Stimulated activated CD4-positive, alpha-beta T cell treated with anti-CD3 and anti-CD28 coated beads, Interleukin-12 subunit alpha, Interleukin-12 subunit beta, amount 100 ng/mL, for 4 hours (primary cell): ENCODE measurements around the gene SETD4.

ENCODE experiments used
- DNase-seq: peaks from one replicate; pipeline ENCODE4 v3.0.0-alpha.2; 2020

Gene SETD4

GRCh38 chr21:36044056-36044455, 16.3 kb downstream of the SETD4 start:
- DNase-seq, result no peak

DNA sequence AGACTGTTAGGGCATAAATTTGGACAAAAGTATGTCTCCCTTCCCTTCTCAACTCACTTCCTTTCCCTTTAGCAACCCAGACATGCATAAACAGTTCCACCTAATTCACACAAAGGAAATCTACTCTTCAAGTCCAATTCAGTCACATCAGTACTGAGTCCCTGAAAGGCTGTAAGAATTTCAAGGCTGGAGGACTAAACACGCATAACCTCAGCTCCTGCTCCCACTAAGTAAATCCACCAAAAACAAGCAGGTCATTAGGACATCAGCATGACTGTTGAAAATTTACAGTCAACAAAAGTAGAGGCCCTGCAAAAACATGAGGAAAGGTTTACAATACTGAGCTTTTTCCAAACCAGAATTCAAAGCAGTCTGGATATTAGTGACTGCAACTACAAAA, 18.4 kb downstream of the SETD4 start:
- no peak for DNase-seq

GRCh38 chr21:36040389-36040788, 19.9 kb downstream of the SETD4 start:
- DNase-seq, result no peak

- no peak for DNase-seq
Observed at GRCh38 chr21:36039861-36040260, 20.5 kb downstream of the SETD4 start.

- DNase-seq, result no peak
Observed at GRCh38 chr21:36038701-36039497, 21.4 kb downstream of the SETD4 start.

- no peak for DNase-seq
Observed at GRCh38 chr21:36035381-36035791, 24.9 kb downstream of the SETD4 start.

GRCh38 chr21:36034211-36034913, 26.0 kb downstream of the SETD4 start:
- DNase-seq, result no peak

DNA sequence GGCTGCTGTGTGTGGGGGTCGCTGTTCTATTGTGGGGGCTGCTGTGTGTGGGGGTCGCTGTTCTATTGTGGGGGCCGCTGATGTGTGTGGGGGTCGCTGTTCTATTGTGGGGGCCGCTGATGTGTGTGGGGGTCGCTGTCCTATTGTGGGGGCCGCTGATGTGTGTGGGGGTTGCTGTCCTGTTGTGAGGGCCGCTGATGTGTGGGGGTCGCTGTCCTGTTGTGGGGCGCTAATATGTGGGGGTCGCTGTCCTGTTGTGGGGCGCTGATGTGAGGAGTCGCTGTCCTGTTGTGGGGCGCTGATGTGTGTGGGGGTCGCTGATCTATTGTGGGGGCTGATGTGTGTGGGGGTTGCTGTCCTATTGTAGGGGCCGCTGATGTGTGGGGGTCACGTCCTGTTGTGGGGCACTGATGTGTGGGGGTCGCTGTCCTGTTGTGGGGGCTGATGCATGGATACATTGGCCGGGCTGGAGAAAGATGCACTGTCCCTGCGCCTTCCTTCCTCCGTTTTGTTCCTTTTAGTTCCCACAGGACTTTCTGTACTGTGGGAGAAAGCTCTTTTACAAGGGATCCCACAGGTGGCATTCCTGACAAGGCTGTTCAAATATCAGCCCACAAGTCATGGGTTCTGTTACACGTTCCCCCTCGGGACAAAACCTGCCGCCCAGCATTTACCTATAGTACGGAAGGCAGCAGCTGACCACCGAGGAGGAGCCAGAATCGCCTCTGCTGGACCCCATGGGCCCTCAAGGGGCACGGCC, 27.5 kb downstream of the SETD4 start:
- DNase-seq, result no peak

DNA sequence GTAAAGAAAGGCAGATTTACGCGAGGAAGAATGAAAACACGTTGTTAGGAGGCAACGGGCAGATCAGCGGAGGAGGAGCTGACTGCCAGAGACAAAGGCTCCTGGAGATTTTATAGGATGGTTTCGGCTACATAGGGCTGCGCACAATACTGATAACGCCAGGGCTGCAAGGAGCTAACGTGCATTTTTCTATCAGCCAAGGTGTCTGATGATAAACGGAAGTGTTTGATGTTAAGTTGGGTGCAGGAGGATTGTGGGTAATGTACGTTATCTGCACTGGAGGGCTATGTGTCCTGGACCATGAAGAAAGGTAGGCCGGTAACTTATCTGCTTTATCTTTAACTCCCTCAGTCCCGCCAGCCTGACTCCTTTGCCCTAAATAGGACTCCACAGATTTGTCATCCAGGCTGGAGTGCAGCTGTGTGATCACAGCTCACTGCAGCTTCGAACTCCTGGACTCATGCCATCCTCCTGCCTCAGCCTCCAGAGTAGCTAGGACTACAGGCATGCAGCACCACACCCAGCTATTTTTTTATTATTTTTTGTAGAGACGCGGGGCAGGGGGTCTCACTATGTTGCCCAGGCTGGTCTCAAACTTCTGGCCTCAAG, 29.6 kb downstream of the SETD4 start:
- no peak for DNase-seq

- DNase-seq, result no peak
Observed at GRCh38 chr21:36029309-36029708, 31.0 kb downstream of the SETD4 start.

GRCh38 chr21:36028127-36029069, 31.9 kb downstream of the SETD4 start:
- peak; percentile 49 for DNase-seq

GRCh38 chr21:36027347-36027746, 33.0 kb downstream of the SETD4 start:
- DNase-seq, result no peak

DNA sequence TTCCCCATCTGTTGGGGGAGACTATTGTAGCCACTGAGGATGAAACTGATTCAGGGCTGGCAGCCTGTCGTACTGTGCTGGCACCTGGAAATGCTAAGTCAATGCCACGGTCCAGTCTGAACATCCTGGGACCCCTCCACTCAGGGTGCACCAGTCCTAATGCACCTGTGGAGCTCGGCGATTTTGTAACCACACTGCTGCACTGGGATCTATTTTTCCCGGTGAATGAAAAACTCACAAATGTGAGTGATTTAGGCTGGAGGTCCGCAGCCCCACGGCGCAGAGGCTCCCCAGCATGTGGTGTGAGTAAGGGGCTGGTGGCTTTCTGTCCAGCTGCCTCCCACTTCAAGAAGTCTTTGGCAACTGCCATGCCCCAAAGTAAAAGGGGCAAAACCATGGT, 35.5 kb downstream of the SETD4 start:
- no peak for DNase-seq

- no peak for DNase-seq
Observed at GRCh38 chr21:36023092-36023480, 37.2 kb downstream of the SETD4 start.

DNA sequence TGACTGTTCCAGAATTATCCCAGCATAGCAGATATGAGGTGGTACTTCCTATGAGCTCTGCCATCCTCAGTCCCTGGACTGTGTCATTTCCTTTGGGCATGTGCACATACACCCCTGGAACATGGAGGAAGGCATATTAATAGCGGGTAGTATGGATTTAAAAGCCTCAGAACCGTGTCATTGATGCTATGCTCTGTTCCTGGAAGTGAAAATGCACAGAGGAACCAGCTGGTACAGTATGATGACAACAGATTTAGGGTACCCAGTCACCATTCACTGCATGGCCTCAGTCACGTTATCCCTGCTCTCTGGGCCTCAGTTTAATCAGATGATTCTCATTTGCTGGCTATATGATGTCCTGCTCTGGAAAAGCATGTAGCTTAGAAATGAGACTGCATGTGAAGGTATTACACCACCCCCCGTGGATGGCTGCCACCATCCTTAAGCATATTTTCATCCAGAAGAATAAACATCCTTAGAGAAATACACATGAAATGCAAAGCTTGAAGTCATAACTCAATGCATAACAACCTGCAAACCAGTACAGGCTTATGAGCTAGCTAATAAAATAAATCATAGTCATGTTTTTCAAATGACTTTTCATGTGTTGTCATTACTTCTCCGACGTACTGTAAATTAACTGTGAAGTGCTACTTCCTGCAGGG, 37.8 kb downstream of the SETD4 start:
- no peak for DNase-seq

- no peak for DNase-seq
Observed at GRCh38 chr21:36021251-36021837, 39.0 kb downstream of the SETD4 start.

GRCh38 chr21:36015045-36015444, 45.3 kb downstream of the SETD4 start:
- no peak for DNase-seq

DNA sequence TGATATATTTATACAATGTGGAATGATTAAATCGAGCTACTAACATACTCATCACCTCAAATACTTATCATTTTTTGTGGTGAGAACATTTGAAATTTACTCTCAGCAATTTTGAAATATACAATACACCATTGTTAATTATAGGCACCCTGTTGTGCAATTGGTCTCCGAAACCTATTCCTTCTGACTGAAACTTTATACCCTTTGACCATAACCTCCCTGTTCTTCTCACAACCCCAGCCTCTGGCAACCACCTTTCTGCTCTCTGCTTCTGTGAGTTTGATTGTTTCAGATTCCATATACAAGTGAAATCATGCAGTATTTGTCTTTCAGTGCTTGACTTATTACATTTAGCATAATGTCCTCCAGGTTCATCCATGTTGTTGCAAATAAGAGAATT, 49.5 kb downstream of the SETD4 start:
- no peak for DNase-seq

DNA sequence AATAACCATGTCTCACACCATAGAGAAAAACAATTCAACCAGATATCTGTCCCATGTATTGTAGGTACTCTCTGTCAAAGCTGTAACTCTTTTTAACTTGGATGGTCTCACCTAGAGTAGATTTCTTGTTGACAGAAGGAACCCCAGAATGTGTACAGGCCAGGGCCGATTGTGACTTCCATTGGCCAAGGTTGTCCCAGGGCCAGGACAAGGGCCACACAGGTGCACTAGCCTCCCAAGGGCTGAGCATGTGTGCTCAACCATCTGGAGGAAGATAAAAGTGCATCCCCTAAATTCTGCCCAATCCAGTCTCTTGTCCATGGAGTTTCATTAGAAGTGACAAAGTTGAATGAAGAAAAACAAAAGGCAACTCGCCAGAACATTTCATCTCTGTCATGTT, 51.8 kb downstream of the SETD4 start:
- no peak for DNase-seq

DNA sequence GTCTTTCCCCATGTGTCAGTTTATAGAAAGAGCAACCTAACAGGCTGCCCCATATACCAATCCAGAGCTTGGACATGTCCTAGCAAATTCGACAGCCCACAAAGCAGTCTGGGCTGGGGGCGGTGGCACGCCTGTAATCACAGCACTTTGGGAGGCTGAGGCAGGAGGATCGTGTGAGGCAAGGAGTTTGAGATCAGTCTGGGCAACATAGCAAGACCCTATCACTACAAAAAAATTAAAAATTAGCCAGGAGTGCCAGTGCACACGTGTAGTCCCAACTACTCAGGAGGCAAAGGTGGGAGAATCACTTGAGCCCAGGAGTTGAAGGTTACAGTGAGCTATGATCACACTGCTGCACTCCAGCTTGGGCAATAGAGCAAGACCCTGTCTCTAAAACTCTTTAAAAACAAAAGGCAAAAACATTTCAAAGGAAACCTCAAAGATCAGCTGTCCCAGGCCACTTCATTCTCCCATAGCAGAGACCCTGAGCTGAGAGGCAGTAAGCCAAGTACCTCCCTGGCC, 54.4 kb downstream of the SETD4 start:
- DNase-seq, result no peak

DNA sequence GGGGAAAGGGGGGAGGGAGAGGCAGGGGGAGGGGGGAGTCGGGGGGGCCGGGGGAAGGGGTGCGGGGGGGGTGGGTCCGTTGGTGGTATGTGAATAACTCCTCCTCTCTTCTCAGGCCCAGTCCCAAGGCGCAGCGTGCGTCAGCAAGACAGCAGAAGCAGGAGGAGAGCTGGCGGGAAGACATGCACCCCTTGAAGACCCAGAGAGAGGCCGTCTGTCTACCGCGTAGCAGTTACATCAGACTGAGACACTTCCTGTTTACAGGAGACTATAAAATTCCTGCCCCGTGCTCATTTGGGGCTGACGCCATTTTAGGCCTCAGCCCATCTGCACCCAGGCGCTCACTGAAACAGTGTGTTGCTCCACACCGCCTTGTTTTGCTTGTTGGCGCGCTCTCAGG, 55.3 kb downstream of the SETD4 start:
- no peak for DNase-seq
